Stimulated activated CD4-positive, alpha-beta T cell treated with anti-CD3 and anti-CD28 coated beads, Interleukin-12 subunit alpha, Interleukin-12 subunit beta, amount 100 ng/mL, for 4 hours (primary cell): ENCODE data around the gene GJB4.
"Not testable (repeated sequence)": the region's sequence is repeated elsewhere in the genome, so short reads cannot be mapped to it uniquely, and the experiment has no call there.

Source experiments
- DNase-seq: peaks from one replicate; pipeline ENCODE4 v3.0.0-alpha.2; 2020

GJB4 gene

DNA sequence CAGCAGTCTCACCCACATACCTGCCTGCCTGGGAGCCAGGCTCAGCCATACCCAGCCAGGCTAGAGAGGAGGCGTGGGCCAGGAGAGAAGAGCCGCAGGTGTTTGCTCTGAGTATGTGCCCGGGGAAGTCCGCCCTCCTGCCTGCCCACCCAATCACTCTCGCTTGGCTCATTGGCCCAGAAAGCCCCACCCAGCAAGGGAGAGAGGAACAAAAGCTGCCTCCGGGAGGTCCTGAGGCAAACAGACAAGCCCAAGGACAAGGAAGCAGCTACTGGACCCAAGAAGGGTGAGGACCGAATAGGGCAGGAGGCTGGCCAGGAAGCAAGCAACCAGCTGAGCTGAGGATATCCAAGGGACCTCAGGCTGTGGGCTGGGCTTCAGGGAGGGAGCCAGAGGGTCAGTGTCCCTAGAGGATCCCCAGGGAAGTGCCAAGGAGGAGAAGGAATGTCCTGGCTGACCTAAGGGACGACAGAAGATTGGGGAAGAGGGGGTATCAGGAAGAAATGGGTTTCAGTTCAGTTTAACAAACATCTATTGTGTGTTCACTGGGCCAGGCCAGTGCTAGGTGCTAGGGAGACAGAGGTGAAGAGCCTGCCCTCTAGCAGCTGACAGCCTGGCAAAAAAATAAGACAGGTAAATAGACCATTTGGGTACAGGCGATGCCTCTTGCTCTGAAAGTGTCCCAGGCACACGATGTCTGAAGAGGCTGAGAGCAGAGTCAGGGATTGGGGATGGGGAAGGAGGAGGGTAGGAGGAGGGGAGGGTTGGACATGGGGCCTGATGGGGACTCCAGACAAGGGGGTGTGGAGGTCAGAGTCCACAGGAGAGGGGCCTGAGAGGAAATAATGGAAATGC, at the start of gene GJB4:
TSS of gene GJB4 (plus strand) at position 238 of the 855 bp plus-strand sequence. CDS start 1,515 bp downstream, outside the sequence.
- no peak for DNase-seq

- DNase-seq, result no peak
Measured at GRCh38 chr1:34710812-34711211, 48.7 kb upstream of the GJB4 start.

DNA sequence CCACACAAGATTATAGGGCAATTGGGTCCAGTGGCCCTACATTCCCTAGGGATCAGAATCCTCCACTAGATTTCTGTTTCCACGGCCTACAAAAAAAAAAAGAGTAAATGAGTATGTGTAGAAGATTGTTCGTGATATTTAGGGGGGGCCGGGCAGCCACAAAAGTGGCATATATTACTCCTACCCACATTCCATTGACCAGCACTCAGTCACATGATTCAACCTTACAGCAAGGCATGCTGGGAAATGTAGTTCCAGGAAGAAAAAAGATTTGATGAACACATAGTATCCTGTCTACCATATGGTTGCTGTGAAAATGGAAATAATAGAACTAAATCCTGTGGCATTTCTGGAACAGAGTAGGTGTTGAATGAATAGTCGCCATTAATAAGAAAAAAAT, 48.1 kb upstream of the GJB4 start:
- DNase-seq, result no peak

DNA sequence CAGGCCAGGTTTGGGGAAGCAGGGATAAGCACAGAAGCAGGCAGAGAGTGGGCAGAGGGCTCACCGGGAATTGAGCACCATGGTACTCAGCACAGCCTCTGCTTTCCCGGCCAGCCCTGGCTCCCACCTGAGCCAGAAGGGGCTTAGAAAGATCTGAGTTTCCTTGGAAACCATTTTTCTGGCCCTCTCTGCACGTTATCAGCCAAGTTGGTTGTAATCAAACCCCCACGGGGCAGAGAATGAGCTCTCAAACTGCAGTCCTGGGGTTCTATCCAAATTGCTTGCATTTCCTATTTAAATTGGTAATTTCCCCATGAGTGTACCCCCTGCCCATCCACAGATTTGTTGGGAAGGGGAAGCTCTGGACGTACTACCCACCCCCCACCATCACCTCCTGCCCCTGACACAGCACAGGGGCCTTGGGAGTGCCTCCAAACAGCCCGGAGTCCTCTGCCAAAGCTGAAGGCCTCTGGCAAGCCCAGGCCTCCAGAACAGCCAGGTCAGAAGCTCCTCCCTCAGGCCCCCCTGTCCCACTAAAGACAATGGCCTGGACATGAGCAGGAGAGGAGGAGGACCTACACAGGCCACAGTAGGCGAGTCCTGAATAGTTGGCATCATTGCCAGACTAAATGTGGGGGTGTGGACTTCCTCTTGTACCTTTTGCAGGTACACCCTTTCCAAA, 47.4 kb upstream of the GJB4 start:
- DNase-seq, result no peak

GRCh38 chr1:34713443-34713842, 46.1 kb upstream of the GJB4 start:
- DNase-seq, result no peak

DNA sequence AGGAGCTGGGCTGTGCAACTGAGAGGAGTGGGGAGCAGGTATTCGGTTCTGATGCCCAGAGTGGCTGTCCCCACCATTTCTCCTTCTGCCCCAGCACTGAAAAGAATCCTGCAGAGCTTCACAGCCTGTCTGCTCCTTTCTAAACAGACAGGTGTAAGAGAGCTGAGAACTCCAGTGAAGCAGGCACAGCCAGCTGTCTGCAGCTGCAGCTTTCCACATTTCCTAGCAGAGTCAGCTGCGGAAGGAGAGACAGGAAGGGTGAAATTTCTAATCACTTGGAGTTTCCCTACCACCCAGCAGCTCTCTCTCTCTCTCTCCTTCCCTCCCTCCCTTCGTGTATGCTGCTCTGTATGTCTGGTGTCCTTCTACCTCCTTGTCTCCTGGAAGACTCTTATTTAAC, 45.2 kb upstream of the GJB4 start:
- DNase-seq, result no peak

GRCh38 chr1:34715139-34715538, 44.4 kb upstream of the GJB4 start:
- DNase-seq, result no peak

GRCh38 chr1:34721241-34721640, 38.3 kb upstream of the GJB4 start:
- DNase-seq, result no peak

- DNase-seq, result no peak
Measured at GRCh38 chr1:34721646-34722355, 37.7 kb upstream of the GJB4 start.

DNA sequence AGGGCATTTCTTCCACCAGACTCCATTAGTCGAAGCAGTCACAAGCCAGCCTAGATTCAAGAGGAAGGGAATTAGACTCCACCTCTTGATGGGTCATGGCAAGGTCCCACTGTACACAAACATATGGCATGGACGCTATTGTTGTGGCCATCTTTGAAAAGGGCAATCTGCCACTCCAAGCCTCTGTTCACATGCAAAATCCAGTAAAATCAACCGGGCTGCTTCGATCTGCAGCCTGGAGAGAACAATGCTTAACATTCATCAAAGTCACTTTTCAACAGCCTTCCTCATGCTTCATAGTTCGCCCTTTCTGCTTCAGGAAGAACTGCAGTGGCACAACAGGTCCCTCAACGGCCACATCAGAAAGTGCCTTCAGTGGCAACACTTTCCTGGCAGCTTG, 32.7 kb upstream of the GJB4 start:
- no peak for DNase-seq

GRCh38 chr1:34730485-34730884, 29.1 kb upstream of the GJB4 start:
- DNase-seq, result no peak

- not testable (repeated sequence) for DNase-seq
Measured at GRCh38 chr1:34732831-34733230, 26.7 kb upstream of the GJB4 start.

DNA sequence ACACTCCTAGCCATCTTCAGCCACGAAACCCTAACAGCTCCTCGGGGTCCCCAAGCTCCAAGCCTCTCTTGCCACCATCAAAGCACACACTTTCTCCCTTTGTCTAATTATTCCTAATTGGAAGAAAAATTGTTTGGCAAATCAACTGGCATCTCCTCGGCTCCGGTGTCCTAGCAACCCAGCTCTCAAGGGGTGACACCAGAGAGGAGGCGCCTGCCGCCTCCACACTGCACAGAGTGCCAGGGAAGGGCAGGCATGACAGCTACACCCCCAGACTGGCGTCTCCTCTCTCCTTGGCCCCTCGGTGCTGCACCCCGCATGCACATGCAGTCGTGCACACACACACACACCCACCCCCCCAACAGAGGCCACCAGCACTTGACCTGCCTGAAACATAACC, 22.8 kb upstream of the GJB4 start:
- DNase-seq, result no peak

DNA sequence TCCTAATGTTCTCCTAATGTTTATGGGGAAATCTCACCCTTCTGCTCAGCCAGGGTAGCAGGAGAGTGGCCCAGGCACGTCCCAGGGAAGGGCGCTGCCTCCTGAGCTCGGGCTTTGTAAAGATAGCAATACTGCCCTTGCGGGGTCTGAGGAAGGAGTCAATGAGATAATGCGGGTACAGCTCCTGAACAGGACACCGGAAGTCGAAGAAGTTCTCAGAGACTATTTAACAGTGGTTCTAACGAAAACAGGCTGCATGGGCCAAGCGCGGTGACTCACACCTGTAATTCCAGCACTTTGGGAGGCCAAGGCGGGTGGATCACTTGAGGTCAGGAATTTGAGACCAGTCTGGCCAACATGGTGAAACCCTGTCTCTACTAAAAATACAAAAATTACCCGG, 22.3 kb upstream of the GJB4 start:
- DNase-seq, result not testable (repeated sequence)

- no peak for DNase-seq
Measured at GRCh38 chr1:34739613-34740012, 19.9 kb upstream of the GJB4 start.

DNA sequence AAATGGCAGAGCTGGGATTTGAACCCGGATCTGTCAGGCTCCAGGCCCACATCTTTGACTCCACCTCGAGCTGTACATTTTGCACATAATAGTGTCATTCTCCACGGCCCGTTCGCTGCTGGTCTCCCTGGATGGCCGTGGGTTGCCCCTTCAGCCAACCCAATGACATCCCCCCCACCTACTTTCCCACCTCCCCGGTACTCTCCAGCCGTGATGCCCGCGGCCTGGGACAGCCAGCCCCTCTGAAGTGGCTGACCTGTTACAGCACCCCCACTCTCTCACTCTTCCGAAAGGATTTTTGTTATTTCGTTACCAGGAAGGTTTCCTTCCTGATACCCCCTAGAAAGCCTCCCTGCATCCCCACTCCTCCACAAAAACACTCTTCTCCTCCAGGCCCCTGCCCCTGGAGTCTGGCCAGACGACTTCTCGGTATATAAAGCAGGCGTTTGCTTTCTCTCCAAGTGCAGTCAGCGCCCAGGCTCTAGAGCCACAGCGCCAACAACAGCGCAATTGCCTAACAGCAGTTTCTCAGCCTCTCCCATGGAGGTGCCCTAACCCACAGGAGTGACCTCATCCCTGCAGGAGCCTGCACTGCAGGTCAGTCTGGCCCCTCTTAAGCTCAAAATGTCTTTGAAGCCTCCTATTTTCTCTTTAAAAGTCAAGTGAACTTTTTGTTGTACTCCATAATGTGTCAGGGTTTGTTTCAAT, 19.2 kb upstream of the GJB4 start:
- no peak for DNase-seq

DNA sequence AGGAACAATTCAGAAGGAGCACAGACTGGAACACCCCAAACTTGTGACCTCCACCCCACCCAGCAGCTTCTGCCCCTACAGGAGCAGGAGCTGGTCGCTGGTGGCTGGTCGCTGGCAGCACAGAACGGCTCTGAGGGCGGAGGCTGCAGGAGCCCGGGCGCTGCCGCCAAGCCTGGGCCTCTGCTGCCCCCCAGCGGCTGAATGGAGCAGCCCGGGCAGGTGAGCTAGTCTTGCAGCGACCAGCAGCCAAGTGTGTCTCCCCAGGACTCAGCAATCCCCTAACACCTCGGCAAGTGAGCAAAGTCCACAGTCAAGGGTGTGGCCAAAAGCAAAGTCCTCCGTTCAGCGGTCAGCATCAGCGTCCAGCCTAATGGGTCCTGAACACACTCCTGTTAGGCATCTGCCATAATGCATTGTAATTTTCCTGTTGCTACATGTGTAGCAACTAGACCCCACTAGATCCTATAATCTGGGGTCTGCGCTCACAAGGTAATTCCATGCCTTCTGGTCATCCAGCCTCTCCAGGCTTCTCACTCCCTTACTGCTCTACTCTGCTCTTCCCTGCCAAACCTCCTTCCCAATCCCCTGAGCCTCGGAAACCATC, 16.8 kb upstream of the GJB4 start:
- peak; percentile 81 for DNase-seq

DNA sequence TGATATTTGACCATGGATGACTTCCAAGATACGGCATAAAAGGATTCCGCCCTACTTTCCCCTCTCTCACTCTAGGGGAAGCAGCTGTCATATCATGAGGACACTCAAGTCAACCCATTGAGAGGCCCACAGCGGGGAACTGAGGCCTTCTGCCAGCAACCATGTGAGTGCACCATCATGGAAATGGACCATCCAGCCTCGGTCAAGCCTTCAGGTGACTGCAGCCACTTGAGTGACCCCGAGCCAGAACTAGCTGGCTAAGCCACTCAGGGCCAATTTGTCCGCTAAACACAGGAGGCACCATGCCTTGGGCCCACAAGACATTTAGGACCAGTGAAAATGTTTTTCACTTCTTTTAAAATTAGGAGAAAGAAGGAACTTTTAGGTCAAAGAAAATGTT, 15.8 kb upstream of the GJB4 start:
- no peak for DNase-seq

DNA sequence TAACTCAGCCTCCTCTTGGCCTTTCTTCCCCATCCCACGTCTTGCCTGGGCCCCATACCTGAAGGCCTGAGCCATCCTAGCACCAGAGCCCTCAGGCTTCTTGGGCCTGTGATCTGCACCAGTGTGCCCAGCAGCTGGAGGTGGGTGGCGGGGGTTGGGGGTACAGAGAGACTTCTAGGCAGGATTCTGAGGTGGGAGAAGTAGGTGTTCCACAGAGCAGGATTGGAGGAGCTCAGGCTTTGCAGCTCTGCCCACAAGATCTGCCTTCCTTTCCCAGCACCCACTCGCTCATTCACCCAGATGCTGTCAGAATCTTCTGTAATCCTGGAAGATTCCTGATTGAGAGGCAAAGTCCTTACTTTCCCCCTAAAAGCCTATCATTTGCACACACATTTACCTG, 14.7 kb upstream of the GJB4 start:
- no peak for DNase-seq

DNA sequence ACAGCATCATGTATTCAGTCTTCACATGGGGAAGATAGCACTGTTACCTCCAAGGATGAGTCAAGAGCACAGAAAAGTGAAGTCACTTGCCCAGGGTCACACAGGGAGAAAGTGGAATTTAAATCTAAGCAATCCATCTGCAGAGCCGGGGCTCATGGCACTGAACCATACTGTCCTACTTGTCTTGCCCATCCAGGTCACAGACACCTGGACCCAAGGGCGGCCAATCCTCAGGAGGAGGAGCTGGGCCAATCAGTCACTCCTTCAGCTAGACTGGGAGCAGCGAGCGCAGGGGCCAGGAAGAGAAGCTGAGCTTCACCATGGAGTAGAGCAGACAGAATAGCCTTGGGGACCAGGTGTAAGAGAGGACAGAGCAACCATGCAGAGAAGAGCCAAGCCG, 13.9 kb upstream of the GJB4 start:
- no peak for DNase-seq

DNA sequence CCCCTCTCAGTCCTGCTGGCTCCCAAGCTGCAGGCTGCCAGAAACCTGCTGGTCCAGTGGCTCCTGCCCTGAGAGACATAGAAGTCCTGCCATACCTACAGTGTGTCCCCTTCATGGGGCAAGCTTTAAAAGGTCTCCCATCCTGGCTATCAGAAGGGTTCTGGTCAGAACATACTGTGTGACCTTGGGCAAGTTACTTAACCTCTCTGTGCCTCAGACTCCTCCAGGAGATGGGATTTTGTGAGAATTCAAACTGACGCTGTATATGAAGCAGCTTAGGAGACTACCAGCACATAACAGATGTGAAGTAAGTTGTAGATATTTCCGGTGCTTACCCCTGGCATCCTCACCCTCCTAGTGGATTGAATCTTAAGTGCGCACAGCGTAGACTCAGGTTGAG, 13.4 kb upstream of the GJB4 start:
- DNase-seq, result no peak

DNA sequence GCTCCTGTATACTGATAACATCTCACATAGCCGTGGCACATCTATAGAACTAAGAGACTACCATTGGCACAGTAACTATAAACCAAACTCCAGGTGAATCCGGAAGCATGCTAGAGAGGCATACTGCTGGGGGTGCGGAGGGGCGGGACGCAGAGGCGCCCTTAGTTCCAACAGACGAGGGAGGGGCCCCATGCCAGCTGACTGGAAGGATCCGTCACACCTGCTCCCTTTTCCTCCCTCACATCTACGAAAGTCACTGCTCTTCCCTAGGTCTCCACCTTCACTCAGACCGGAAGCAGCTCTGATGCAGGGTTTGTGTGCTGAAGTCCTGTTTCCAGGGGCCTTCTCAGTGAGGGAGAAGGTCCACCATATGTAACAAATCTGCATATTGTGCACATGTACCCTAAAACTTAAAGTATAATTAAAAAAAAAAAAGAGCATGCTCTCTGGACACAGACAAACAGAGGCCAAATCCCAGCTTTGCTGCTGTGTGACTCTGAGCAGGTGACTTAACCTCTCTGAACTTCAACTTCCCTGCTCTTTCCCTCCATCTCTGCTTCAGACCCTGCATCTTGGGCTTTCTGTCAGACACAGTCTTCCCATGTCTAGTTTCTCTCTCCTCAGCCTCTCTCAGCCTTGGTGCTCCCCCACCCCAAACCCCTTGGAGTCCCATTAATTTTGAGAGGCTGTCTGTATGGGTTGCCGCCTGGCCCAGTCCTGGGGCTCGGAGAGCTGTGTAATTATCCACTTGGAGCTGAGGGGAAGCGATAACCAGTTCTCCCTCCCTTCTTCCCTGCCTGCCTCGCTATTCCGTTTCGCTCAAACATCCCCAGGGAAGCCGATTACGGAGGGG, 12.5 kb upstream of the GJB4 start:
- no peak for DNase-seq
